T-helper 9 cell (primary cell): ENCODE results near the gene TMEM219.
"Not testable (repeated sequence)": the region's sequence is repeated elsewhere in the genome, so short reads cannot be mapped to it uniquely, and the experiment has no call there.

Experiments
- DNase-seq: peaks from one replicate; pipeline ENCODE4 v3.0.0-alpha.2; 2020

TMEM219 gene

DNA sequence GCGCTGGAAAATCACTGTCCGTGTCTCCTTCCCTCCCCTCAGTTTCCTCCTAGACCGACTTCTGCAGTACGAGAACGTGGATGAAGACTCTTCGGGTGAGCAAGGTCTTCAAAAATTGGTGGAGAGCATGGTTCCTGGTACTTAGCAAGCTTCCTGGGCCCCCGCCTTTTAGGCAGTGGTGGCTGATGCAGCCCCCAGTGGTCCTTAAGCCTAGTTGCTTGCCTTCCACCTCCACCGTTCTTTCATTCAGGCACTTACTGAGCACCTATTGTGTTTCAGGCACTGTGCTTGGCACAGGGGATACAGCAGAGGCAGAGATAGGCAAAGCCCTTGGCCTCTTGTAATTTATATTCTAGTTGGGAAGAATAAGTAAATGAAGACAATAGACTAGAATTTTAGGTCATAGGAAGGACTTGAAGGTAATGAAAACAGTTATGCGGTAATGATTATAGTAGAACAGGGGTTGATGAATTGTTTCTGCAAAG lies 34.9 kb downstream of the TMEM219 start:
- DNase-seq, result no peak

DNA sequence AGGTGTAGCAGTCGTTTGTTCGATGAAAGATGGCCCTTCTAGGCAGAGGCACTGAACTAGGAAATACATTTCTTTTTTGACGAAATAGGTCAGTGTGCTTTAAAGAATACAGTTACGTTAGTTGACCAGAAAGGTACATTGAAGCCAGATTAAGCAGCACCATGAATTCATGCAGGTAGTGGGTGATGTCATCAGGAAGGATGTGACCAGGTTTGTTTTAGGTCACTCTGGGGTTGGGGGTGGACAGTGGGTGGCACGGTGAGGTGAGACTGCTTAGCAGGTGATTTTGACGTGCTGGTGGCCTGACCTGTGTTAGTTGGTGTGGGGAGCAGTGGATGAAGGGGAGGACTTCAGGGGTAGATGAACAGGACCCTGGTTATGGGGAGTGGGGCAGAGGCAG lies 37.7 kb downstream of the TMEM219 start:
- no peak for DNase-seq

DNA sequence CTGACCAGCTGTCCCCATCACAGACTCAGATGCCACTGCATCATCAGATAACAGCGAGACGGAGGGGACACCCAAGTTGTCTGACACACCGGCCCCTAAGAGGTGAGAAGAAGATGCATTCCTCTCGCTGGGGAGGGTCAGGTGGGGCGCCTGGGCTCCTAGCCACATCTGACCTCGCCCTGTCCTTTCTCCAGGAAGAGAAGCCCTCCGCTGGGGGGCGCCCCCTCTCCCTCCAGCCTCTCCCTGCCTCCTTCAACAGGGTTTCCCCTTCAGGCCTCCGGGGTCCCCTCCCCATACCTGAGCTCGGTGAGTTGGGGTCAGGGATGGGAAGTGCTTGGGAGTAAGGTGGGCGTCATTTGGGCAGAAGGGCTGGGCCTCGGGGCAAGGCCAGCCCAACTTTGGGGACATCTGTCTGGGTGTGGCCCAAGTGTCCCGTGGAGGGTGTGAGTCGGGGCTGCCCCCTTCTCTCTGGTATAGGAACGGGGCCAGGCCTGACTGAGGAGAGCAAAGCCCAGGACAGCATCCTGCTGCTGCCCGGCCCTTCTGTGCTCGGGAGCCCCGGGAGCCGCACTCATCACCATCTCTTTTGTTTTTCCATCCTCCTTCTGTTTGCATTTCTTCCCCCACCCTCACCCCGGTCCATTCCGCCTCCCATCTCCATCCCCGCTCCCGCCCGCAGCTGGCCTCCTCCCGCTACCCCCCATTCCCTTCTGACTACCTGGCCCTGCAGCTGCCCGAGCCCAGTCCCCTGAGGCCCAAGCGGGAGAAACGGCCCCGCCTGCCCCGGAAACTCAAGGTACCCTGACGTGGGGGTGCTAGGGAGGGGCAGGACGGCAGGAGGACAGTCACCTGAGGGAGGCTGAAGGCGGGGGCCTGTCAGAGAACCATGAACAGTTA lies 39.1 kb downstream of the TMEM219 start:
- no peak for DNase-seq

DNA sequence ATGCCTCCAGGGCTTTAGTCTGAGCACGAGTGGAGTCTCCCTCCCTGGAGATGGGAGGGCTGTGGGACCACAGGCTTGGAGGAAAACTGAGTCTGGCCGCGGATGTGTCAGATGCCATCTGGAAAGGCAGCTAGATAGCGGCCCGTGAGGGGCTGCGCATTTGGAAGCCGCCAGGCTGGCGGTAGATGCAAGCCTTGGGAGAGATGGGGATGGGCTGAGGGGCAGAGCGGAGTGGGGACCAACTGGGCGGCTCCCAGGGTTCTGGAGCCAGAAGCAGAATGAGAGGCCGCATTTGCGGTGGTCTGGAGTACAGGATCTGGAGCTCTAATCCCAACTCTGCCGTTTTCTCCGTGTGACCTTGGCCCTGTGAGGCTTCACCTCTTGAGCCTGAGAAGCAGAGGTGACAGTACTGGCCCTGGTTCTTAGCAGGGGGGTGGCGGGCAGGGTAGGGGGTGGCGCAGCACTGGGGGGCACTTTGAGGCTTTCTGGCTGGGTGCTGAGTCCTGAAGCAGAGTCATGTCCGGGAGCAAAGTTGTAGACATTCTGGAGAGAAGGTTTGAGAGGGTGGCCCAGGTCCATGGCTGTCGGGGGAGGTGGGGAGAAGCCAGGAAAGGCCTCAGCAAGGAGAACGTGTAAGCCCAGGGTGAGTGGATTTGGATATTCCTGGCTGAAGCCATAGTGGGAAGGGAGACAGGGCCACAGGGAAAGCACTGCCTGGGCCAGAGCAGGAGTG lies 40.9 kb downstream of the TMEM219 start:
- DNase-seq, result no peak

DNA sequence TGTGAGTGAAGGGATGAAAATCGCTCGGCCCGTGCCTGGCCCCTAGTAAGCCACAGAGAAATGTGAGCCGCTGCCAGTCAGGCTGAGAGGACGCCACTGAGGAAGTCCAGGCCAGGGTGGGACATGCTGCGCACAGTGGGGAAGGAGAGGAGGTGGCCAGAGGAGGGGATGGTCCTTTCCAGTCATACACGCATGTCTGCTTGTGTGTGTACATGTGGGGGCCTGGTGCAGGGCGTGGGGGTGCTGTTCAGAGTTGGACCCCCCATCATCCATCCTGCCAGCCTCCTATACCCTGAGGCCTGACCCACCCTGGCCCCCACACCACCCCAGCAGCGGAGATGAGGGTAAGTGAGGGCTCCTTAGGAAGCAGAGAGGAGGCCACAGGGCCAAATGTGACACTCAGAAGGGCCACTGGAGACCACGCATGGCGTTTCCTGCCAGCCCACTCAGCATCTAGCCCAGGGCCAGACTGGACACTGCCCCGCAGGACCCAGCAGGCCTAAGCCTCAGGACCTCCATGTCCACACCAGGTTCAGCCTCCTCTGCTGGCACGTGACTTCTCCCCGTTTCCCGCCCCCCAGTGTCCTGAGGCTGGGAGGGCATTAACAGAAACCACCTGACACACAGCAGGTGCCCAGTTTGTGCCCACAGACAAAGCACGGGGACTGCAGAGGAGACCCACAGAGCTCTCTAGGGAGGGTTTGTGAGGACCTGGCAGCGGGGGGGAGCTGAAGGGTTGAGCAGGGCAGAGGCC lies 42.0 kb downstream of the TMEM219 start:
- no peak for DNase-seq

DNA sequence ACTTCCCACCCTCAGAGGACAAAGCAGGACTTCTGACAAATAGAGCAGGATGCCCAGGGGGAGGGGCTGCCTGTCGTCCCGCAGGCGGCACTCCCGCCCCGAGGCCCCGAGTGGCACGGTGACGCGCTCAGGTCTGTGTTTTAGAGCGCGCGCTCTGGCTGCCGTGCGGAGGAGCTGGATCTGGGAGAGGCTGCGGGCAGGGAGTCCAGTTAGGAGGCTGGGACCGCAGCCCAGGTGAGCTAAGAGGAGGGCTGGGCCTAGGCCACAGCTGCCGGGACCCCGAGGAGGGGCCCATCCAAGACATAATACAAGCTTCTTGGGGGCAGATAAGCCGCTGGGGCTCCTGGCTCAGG lies 42.5 kb downstream of the TMEM219 start:
- DNase-seq, result no peak

DNA sequence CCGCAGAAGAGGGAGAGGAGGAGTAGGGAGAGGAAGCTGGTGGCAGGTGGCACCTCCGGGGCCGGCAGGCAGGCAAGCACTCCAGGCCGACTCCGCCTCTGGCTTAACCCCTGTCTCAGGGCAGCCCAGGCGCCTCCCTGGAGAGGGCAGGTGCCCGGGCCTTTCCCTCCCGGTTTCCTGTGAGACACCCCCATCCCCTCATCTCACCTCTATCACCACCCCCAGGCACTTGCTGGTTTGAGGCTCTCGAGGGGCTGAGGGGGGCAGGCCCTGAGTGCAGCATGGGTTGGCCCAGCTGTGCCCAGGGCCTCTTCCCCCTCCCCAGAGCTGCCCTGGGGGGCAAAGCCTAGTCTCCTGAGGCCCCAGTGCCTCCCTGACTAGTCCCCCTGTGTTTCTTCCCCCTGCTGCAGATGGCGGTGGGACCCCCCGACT lies 42.9 kb downstream of the TMEM219 start:
- DNase-seq, result no peak

DNA sequence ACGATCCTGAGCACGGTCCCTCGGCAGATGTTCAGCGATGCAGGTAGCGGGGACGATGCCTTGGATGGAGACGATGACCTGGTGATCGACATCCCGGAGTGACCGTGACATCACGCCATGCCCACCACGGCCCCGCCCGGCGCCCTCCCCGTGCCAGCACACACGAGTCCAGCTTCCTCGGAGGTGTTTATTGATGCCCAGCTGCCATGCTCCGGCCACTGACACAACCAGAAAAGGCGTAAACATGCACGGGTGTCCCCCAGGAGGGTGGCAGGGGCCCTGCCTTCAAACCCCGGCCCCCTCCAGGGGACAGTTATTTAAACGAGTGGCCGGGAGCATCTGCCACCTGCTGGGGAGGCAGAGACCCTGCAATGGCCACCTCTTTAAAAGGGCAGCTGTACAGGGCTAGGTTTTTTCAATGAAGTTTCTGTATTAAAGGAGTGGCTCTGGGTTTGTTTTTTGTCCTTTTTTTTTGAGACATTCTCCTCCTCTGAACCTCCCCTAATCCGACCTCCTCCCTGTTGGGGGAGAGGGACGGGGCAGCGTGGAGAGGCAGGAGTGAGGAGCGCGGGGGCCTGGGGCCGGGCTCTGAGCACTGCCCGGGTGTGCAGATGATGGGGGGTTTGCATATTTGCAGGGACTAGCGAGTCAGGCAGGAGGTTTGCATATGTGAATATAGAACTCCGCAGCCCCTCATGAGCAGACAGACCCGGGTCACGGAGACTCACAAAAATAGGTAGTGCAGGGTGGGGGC lies 43.6 kb downstream of the TMEM219 start:
- DNase-seq, result no peak

DNA sequence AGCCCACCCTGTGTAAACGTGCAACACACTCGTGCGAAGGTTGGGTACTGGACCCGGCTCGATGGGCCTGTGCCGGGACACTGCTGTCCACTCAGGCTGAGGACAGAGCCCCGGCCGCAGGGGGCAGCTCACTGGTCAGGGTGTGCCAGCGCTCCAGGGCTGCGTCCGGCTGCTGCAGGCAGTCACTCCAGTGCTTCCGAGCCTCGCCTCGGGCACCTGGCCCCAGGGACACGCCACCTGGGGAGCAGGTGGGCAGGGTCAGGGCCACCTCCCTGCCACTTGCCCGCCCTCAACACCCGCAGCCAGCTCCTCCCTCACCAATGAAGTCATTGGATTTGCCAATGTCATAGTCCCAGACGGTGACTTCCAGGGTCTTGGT lies 44.2 kb downstream of the TMEM219 start:
- no peak for DNase-seq

DNA sequence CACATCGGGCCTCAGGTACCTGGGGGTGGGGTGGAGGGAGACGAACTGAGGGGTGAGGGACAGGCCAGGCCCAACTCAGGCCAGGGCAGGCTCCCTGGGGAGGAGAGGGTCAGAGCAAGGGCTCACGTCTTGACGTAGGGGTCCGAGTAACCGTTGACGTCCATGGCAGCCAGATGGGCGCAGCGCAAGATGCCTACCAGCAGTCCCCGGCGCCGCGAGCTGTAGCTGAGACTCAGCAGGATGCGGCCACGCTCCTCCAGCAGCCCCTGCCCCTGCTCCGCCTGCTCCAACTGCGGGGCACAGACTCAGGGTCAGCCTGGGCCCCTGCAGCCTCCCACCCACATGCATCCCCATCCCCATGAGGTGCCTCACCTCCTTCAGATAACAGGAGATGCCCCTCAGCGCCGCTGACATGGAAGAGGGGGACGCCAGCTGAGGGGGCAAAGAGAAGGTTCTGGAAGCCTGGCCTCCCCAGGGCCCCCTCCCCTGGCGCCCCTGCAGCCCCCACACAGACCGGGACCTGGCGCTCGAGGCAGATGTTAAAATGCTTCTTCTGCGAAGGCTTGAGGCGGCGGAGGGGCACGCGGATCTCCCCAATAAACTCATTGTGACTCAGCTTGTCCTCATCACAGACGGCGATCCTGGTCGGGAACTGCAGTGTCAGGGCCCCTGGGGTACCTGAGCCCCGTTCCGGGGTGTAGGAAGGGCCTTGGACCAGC lies 44.9 kb downstream of the TMEM219 start:
- no peak for DNase-seq

DNA sequence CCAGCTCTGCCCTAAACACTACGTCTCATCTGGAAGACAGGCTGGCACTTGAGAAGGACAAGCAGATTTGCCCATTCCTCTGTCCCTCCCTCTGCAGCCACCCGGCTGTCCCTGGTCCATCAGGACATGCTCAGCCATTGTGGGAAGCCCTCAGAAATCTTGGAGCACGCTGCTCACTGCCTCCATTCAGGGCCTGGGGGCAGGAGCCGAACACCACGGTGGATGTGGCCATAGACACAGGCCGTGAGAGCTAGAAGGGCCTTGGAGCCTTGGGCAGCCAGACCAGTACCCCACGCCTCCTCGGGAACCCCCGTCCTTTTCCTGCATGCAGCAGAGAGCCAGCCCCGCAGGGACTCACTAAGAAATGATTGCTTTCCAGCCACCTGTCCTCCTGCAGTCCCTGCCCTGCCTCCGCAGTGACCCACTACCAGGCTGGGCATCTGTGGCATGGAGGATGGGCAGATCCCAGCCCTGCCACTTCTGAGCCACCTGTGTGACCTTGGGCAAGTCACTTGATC lies 45.6 kb downstream of the TMEM219 start:
- DNase-seq, result no peak

DNA sequence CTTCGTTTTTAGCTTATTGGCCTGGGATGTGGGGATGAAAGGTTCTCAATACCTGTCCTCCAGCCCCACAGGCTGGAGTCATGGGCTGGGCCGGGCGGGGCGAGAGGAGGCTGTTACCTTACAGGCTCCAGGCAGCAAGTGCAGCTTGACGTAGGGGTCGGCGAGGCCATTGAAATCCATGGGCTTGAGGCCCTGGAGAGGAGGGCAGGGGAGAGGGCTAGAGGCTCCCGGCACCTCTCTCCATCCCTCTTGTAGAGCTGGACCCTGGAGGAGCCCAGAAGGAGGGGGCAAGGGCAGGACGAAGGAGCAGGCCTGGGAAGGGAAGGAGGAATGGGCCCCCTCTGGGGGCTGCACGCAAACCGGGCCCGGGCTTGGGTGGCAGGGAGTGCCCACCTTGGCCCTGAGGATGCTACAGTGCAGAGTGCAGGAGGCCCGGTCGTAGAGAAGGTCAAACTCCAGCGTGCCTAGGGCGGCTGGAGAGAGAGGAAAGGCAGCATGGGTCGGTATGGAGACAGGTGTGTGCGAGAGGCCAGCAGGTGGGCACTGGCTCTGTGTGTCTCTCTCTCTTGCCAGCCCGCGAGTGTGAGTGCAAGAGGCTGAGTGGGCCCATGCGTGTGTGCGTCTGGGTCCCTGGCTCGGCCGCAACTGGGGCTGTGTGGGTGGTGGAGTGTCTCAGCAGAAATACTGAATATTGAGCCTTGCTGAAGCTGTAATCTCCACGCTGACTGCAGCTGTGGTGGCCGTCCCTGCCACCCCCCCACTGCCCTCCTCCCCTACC lies 47.4 kb downstream of the TMEM219 start:
- no peak for DNase-seq

DNA sequence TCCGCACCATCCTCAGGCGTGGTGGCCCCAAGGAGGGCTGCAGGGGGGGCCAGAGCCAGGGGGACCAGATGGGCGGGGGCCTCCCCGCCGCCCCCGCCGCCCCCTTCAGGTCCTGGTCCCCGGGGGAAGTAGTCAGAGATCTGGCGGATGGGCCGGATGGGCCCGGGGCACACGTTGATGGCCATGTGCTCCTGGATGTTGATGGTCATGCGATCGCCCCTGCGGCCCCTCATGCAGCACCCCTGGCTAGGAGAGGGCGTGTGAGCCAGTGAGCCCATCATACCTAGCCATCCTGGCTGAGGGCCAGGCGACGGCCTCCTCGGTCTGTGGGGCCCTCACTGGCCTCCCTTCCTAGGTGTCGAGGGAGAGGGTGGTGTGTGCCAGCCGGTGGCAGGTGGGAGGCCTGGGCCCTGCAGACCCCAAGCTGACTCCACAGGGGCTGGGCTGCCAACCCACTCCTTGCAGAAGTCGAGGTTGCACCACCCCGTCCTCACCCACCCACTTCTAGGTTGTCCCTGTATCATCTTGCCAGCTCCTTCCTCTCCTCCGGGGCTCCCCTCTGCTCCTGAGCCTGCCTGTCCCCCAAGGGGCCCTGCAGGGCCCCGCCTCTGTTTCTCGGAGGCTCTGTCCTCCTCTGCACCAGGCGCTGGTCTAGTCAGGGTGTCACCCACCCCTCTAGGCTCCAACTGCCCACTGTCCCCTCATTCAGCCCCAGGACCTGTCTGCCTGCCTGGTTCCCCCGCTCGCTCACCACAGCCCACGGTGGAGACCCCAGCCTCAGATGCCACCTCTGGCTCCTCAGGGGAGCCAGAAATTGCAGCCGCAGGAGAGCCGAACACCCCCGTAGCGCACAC lies 48.3 kb downstream of the TMEM219 start:
- DNase-seq, result no peak

DNA sequence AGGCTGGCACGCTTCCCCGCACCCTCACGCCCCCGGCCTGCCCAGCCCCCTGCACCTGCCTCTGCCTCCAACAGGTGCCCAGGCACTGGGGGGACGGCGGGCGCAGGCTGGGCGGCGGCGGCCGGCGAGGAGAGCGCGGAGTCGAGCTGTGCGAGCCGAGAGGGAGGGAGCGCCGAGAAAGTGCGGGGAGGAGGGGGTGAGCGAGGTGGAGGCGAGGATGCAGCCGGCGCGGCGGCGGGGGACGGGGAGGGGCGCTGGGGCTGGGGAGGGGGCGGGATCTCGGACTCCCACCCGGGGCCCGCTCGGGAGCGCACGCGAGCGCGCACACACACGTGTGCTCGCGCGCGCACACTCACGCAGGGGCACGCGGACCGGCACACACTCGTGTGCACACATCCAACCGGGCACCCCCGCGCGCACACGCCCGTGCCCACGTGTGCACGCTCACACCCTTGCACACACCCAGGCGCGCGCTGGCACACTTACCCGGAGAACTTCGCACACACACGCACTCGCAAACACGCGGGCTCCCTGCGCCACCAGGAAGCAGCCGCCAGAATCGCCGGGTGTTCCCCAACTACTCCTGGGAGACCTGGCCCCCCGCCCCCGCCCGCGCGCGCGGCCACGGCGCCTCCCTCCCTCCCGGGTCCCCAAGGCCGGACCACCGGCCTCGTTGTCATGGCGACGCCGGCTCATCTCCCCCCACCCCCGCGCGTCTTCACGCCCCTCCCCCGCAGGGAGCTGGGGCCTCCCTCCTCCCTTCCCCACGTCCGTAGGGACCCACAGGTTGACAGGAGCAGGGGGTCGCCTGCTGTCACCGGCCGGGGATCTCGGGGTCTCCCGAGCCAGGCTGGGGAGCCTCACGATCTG lies 49.2 kb downstream of the TMEM219 start, which contains the start of gene DOC2A:
TSS of gene DOC2A (minus strand) at position 184 of the 870 bp plus-strand sequence. CDS start 805 bp downstream, outside the sequence.
- no peak for DNase-seq

DNA sequence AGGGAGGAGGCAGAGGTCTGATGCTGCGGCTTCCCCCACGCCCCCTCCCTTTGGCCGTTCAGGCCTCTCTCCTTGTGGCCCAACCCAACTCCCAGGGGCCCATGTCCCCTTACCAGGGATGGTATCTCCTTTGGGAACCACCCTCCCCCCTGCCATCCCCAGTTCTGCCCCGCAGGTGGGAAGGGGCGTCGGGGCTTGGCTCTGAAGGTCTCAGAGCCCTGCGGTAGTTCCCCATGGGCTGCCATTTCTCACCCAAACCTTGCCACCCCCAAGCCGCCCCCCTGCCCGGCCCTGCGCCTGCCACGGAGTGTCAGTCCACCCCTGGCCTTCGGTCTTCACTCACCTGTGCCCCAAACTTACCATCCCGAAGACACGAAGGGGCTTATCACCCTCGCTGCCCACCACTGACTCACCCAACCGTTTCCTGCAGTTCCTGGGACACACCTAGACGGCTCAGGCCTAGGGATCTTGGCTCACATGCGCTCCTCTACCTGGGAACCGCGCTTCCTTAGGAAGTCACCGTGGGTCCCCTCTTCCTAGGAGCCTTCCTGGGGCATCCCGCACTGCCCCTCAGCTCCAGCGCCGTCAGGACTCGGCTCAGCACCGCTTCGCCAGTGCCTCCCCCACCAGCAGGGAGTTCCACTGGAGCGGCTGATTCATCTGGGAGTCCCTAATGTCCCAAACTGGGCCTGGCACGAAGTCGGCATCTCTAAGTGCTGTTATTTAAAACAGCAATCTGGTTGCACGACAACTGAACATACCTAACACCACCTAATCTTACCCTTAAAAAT lies 50.0 kb downstream of the TMEM219 start:
- no peak for DNase-seq

DNA sequence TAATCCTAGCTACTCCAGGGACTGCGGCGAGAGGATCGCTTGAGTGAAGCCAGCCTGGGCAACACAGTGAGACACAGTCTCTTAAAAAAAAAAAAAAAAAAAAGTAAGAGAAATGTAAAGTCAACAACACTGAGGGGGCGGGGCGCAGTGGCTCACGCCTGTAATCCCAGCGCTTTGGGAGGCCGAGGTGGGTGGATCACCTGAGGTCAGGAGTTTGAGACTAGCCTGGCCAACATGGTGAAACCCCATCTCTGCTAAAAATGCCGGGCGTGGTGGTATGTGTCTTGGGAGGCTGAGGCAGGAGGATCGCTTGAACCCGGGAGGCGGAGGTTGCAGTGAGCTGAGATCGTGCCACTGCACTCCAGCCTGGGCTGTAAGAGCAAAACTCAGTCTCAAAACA lies 50.7 kb downstream of the TMEM219 start:
- DNase-seq, result not testable (repeated sequence)

DNA sequence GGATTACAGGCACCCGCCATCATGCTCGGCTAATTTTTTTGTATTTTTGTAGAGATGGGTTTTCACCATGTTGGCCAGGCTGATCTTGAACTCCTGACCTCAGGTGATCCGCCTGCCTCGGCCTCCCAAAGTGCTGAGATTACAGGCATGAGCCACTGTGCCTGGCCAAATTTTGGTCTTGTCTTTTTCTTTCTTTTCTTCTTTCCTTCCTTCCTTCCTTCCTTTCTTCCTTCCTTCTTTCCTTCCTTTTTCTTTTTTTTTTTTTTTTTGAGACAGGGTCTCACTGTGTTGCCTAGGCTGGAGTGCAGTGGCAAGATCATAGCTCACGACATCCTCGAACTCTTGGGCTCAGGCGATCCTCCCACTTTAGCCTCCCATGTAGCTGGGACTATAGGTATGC lies 53.6 kb downstream of the TMEM219 start:
- not testable (repeated sequence) for DNase-seq
